H1 (cell line): ENCODE data around the gene OTUD5. TPM values are rescaled to one million over a fixed set of nuclear protein-coding genes. Genes with fewer than 3 reads are reported as not detected.
A peak's percentile ranks its signal among the peaks of the same experiment; 100 is the strongest.

ENCODE experiments used
- CTCF ChIA-PET: fragments of 300-600 bp; sonication (Branson Sonifier 250); formaldehyde crosslinking; loops from one replicate; lab custom pipeline; 2021; ENCODE audit not compliant: partially characterized antibody; lab: Charles Lee
- POLR2A ChIA-PET: fragments of 300-600 bp; sonication (Branson Sonifier 250); formaldehyde crosslinking; loops from one replicate; lab custom pipeline; 2021; ENCODE audit warnings: inconsistent platforms; ENCODE audit not compliant: partially characterized antibody; lab: Charles Lee
- DNase-seq, 2 experiments: peaks; one replicate each; pipeline versions ENCODE4 v3.0.0 to v3.0.0-alpha.2; 2010 to 2022; ENCODE audit warnings: low spot score in 2 of 2, low read depth in 1 of 2, mixed read lengths in 1 of 2
- FAIRE-seq: peaks from 2 replicates; lab custom pipeline; 2011; peaks lifted over from hg19 to GRCh38; lab: Jason Lieb, UNC
- H2AFZ ChIP-seq: 2 replicates; pipeline ENCODE4 v1.8.1; 2012; ENCODE audit warnings: low read length, inconsistent platforms
- H2AK5ac ChIP-seq: 2 replicates; pipeline ENCODE4 v1.6.1; 2013; ENCODE audit warnings: low read depth, low read length
- H2BK120ac ChIP-seq: replicated peaks from 2 replicates; pipeline ENCODE3; 2013; ENCODE audit warnings: low read depth, low read length, inconsistent platforms
- H2BK12ac ChIP-seq: 2 replicates; pipeline ENCODE4 v1.6.1; 2013; ENCODE audit warnings: low read depth, low read length
- H2BK15ac ChIP-seq: 2 replicates; pipeline ENCODE4 v1.6.1; 2013; ENCODE audit warnings: low read length
- H2BK20ac ChIP-seq: 2 replicates; pipeline ENCODE4 v1.6.1; 2013; ENCODE audit warnings: low read length
- H2BK5ac ChIP-seq: 2 replicates; pipeline ENCODE4 v1.6.1; 2013; ENCODE audit warnings: low read depth, low read length
- H3K14ac ChIP-seq: 2 replicates; pipeline ENCODE4 v1.6.1; 2013; ENCODE audit warnings: inconsistent platforms; ENCODE audit not compliant: insufficient read length
- H3K18ac ChIP-seq: 2 replicates; pipeline ENCODE4 v1.6.1; 2013; ENCODE audit warnings: low read length; ENCODE audit errors: extremely low read depth
- H3K23ac ChIP-seq: 2 replicates; pipeline ENCODE4 v1.6.1; 2013; ENCODE audit warnings: inconsistent platforms; ENCODE audit not compliant: insufficient read length
- H3K23me2 ChIP-seq: 2 replicates; pipeline ENCODE4 v1.6.1; 2013; ENCODE audit warnings: low read depth, low read length
- H3K27ac ChIP-seq: 2 replicates; pipeline ENCODE4 v1.6.1; 2011; ENCODE audit warnings: low read depth, low read length, inconsistent platforms
- H3K27me3 ChIP-seq, 4 experiments: replicated peaks in 1 of 4; 1 replicate in 1 of 4; 2 replicates in 3 of 4; pipeline versions ENCODE4 v1.6.1 to v1.8.1; 2011 to 2013; ENCODE audit warnings: low read length in 3 of 4, mild to moderate bottlenecking in 3 of 4, inconsistent platforms in 2 of 4, mixed read lengths in 2 of 4, moderate library complexity in 1 of 4; ENCODE audit not compliant: control insufficient read depth in 3 of 4, insufficient read depth in 3 of 4; ENCODE audit errors: extremely low read depth in 1 of 4
- H3K36me3 ChIP-seq, 4 experiments: 2 replicates each; pipeline versions ENCODE4 v1.6.1 to v1.8.1; 2011 to 2013; ENCODE audit warnings: mild to moderate bottlenecking in 4 of 4, low read length in 3 of 4, moderate library complexity in 2 of 4, control low read depth in 1 of 4, inconsistent platforms in 1 of 4; ENCODE audit not compliant: insufficient read depth in 4 of 4, control insufficient read depth in 2 of 4
- H3K4ac ChIP-seq: replicated peaks from 2 replicates; pipeline ENCODE3; 2013; ENCODE audit warnings: low read length, low read depth, mixed read lengths, inconsistent platforms; ENCODE audit not compliant: insufficient read length
- H3K4me1 ChIP-seq, 4 experiments: replicated peaks in 1 of 4; 1 replicate in 1 of 4; 2 replicates in 3 of 4; pipeline versions ENCODE4 v1.6.1 to v1.8.1; 2011 to 2013; ENCODE audit warnings: low read length in 3 of 4, inconsistent platforms in 2 of 4, mixed read lengths in 1 of 4; ENCODE audit not compliant: insufficient read depth in 4 of 4, control insufficient read depth in 3 of 4
- H3K4me2 ChIP-seq, 2 experiments: 2 replicates each; pipeline versions ENCODE4 v1.6.1 to v1.8.1; 2011 to 2013; ENCODE audit warnings: low read depth in 2 of 2, low read length in 2 of 2, control low read depth in 1 of 2, inconsistent platforms in 1 of 2, mild to moderate bottlenecking in 1 of 2; ENCODE audit not compliant: insufficient read depth in 1 of 2
- H3K4me3 ChIP-seq, 4 experiments: fragments of 200-600, 300-600 bp in 1 of 4; sonication (generic), shearing (Covaris generic), sonication (Bioruptor Twin) in 1 of 4; 2 replicates each; pipeline versions ENCODE4 v1.5.1 to v1.8.1; 2011 to 2016; ENCODE audit warnings: low read length in 4 of 4, low read depth in 3 of 4, control low read depth in 2 of 4, inconsistent platforms in 2 of 4, mild to moderate bottlenecking in 2 of 4, mixed read lengths in 1 of 4, moderate library complexity in 1 of 4; ENCODE audit not compliant: insufficient read depth in 2 of 4; ENCODE audit errors: extremely low read depth in 1 of 4
- H3K56ac ChIP-seq: replicated peaks from 2 replicates; pipeline ENCODE3; 2013; ENCODE audit warnings: low read depth, mild to moderate bottlenecking, mixed read lengths, low read length, inconsistent platforms; ENCODE audit not compliant: insufficient read length
- H3K79me1 ChIP-seq: 2 replicates; pipeline ENCODE4 v1.6.1; 2013; ENCODE audit warnings: low read depth, low read length, control low read depth
- H3K79me2 ChIP-seq, 2 experiments: 2 replicates each; pipeline versions ENCODE4 v1.6.1 to v1.8.1; 2012 to 2013; ENCODE audit warnings: low read length in 2 of 2, mild to moderate bottlenecking in 2 of 2, inconsistent platforms in 1 of 2; ENCODE audit not compliant: insufficient read depth in 2 of 2, control insufficient read depth in 1 of 2
- H3K9ac ChIP-seq, 4 experiments: replicated peaks in 1 of 4; 1 replicate in 1 of 4; 2 replicates in 3 of 4; pipeline versions ENCODE4 v1.6.1 to v1.8.1; 2011 to 2013; ENCODE audit warnings: low read depth in 3 of 4, low read length in 3 of 4, control low read depth in 2 of 4, mild to moderate bottlenecking in 2 of 4, moderate library complexity in 2 of 4, inconsistent platforms in 1 of 4; ENCODE audit errors: extremely low read depth in 1 of 4
- H3K9me3 ChIP-seq, 2 experiments: 2 replicates each; pipeline versions ENCODE4 v1.6.1 to v1.8.1; 2012 to 2013; ENCODE audit warnings: mild to moderate bottlenecking in 2 of 2, moderate library complexity in 2 of 2, control low read depth in 1 of 2, inconsistent platforms in 1 of 2, low read depth in 1 of 2, low read length in 1 of 2, mixed read lengths in 1 of 2; ENCODE audit not compliant: insufficient read depth in 2 of 2
- H4K20me1 ChIP-seq, 2 experiments: replicated peaks in 1 of 2; 2 replicates each; pipeline versions ENCODE3 to v1.8.1; 2011 to 2013; ENCODE audit warnings: inconsistent platforms in 2 of 2, low read length in 2 of 2, mild to moderate bottlenecking in 1 of 2; ENCODE audit not compliant: insufficient read depth in 2 of 2, control insufficient read depth in 1 of 2
- H4K5ac ChIP-seq: 2 replicates; pipeline ENCODE4 v1.6.1; 2013; ENCODE audit warnings: low read length, low read depth, mixed read lengths, inconsistent platforms; ENCODE audit not compliant: insufficient read length
- H4K8ac ChIP-seq: 2 replicates; pipeline ENCODE4 v1.8.0; 2013; ENCODE audit warnings: mild to moderate bottlenecking, moderate library complexity, low read length, inconsistent platforms; ENCODE audit not compliant: insufficient read depth; ENCODE audit errors: extremely low read depth
- H4K91ac ChIP-seq: replicated peaks from 2 replicates; pipeline ENCODE3; 2013; ENCODE audit warnings: low read length, mixed read lengths, inconsistent platforms; ENCODE audit not compliant: insufficient read length
- BACH1 ChIP-seq: IDR thresholded peaks from 2 replicates; pipeline ENCODE4 v1.6.1; 2012; ENCODE audit warnings: low read length, improper control_type of control experiment
- EP300 ChIP-seq, 2 experiments: IDR thresholded peaks; 1 replicate in 1 of 2; 2 replicates in 1 of 2; pipeline ENCODE4 v1.6.1; 2011 to 2012; ENCODE audit warnings: low read depth in 2 of 2, low read length in 2 of 2, mild to moderate bottlenecking in 2 of 2, borderline replicate concordance in 1 of 2, inconsistent platforms in 1 of 2, moderate library complexity in 1 of 2
- JUND ChIP-seq: IDR thresholded peaks from 2 replicates; pipeline ENCODE4 v1.6.1; 2011; ENCODE audit warnings: mild to moderate bottlenecking, improper control_type of control experiment, low read length
- WGBS, 2 experiments: shearing (Covaris generic) in 1 of 2; methylation state at CpG; one replicate each; pipeline versions ENCODE4 v1.1.6 to v1.1.7; 2013 to 2015; ENCODE audit warnings: low lambda C conversion rate in 2 of 2, mixed read lengths in 2 of 2, inconsistent platforms in 1 of 2, low coverage in 1 of 2, missing lambda C conversion rate in 1 of 2; ENCODE audit not compliant: insufficient replicate concordance in 2 of 2, insufficient coverage in 1 of 2, insufficient read length in 1 of 2; ENCODE audit errors: extremely low coverage in 1 of 2, missing lambda C conversion rate in 1 of 2; 5-methylcytosine and 5-hydroxymethylcytosine counted together
- polyA plus RNA-seq, 7 experiments: library from polyadenylated mRNA; depleted of rRNA in 3 of 7; stranded (reverse) in 5 of 7; unstranded in 2 of 7; fragments of >200 nt in 5 of 7; fragments of 200-250 nt in 2 of 7; gene quantifications; 1 replicate in 5 of 7; 2 replicates in 1 of 7; 4 replicates in 1 of 7; pipeline versions ENCODE4 v1.2.1 to v1.2.3, GENCODE V29; 2011 to 2013; ENCODE audit warnings: missing spikeins in 2 of 7, mixed read lengths in 2 of 7
- total RNA-seq: library from RNA; stranded (reverse); fragmentation: NEBNext Ultra II Directional; extraction: Animal tissue kit (Norgen Biotek cat#: 25700); gene quantifications from 2 replicates; pipeline ENCODE4 v1.2.1, GENCODE V29; 2021

The OTUD5 gene
- total and polyA plus RNA-seq, 2 of the 8 experiments (the other 6 are each of a cell fraction or from before 2014, with no cell fraction given): 46.3 to 53.5 TPM

GRCh38 chrX:49001521-49002090 is 44.2 kb upstream of the OTUD5 start:
- ChIA-PET POLR2A (interaction anchor here (0.9 to 2.5 kb wide), 8 partner anchors 14 to 115 kb away, joined by 3 to 24 read pairs (median 7); partner anchors contain the start of genes KCND1 and TFE3), CTCF (no interaction called here)
- no peaks in the 10 kb centered on the region for H3K23me2 ChIP-seq
- H3K27ac ChIP-seq: peak overlapping the region; percentile 96
- H3K9me3 ChIP-seq: no peaks in the 10 kb centered on the region
- no peak overlapping the region for H3K14ac ChIP-seq
- TF ChIP-seq EP300 (IDR thresholded peaks at IDR 0.05; ENCODE audit: borderline replicate concordance in 1 of 2, low read depth in 2 of 2, low read length in 2 of 2): peak in 1 of 2 experiments; percentile 53; a peak in 1 of 3 replicates
- no peak for TF ChIP-seq BACH1
- TF ChIP-seq JUND: 0 out of 2 replicates have a peak, but pooled peaks have one; percentile 64
- H2BK15ac ChIP-seq: no peak overlapping the region
- H4K91ac ChIP-seq: peak overlapping the region; percentile 34
- peak overlapping the region; percentile 60 for H3K18ac ChIP-seq
- H4K5ac ChIP-seq: peak overlapping the region; percentile 81
- H2BK20ac ChIP-seq: no peak overlapping the region
- no peak overlapping the region for H3K23ac ChIP-seq
- no peak overlapping the region for H2AFZ ChIP-seq
- H3K27me3 ChIP-seq: no peaks in the 10 kb centered on the region
- peak overlapping the region; percentile 87 to 100 (median 98) for H3K4me3 ChIP-seq
- H3K36me3 ChIP-seq: peaks cover 2 to 24% (median 16%) of the 10 kb centered on the region in 4 experiments; a peak in 7 of 8 replicates
- H3K56ac ChIP-seq: no peak overlapping the region
- H3K9ac ChIP-seq: peak overlapping the region; percentile 57 to 96 (median 92)
- no peak overlapping the region for H2BK120ac ChIP-seq
- H2BK12ac ChIP-seq: peak overlapping the region; percentile 17; the same call in 1 of the 2 replicates
- no peak for FAIRE-seq
- 2% methylated on average over 15 of the region's 17 CpGs; no CpG with 5 or more reads in 1 of the 2 experiments for WGBS, 2 experiments
- H4K20me1 ChIP-seq: peaks cover 0 to 5% of the 10 kb centered on the region in 2 experiments
- peak overlapping the region; percentile 75 to 83 for H3K4me2 ChIP-seq
- peak overlapping the region; percentile 98 for H2BK5ac ChIP-seq
- H3K4ac ChIP-seq: peak overlapping the region; percentile 65
- DNase-seq: peak; percentile 33 to 51
- H4K8ac ChIP-seq: peak overlapping the region; percentile 95; the same call in 1 of the 2 replicates
- H3K4me1 ChIP-seq: peaks cover 0 to 3% (median 0%) of the 10 kb centered on the region in 4 experiments; a peak in 1 of 7 replicates
- H3K79me1 ChIP-seq: no peaks in the 10 kb centered on the region
- peaks cover 3 to 15% of the 10 kb centered on the region in 2 experiments; a peak in 3 of 4 replicates for H3K79me2 ChIP-seq
- H2AK5ac ChIP-seq: no peak overlapping the region
